HepG2 (cell line): Measurements from ENCODE around the gene SMYD5. TPM values are rescaled to one million over a fixed set of nuclear protein-coding genes. Genes with fewer than 3 reads are reported as not detected.

Experiments
- ATAC-seq: fragments of 200-7000 bp; cut with Tn5 transposase; 3 replicates; pipeline ENCODE4 v1.9.1; 2020; ENCODE audit warnings: mild to moderate bottlenecking, moderate library complexity
- BruUV-seq: library from RNA; stranded (reverse); fragments of 400-500 nt; replicated peaks from 2 replicates; lab custom pipeline; 2021; lab: Mats Ljungman, UMichigan
- CTCF ChIA-PET: fragments of 300-600 bp; formaldehyde crosslinking; extraction: SDS; loops from one replicate; lab custom pipeline; 2021; ENCODE audit warnings: low total read pairs, inconsistent platforms, low intra/inter-chr PET ratio; lab: Yijun Ruan, JAX
- POLR2A ChIA-PET: fragments of 350-600 bp; sonication (Branson Sonifier 250); formaldehyde crosslinking; loops from one replicate; lab custom pipeline; 2020; ENCODE audit warnings: antibody characterized with exemption, inconsistent platforms; lab: Yijun Ruan, JAX
- DNase-seq: peaks from one replicate; pipeline ENCODE4 v3.0.0-alpha.2; 2015; ENCODE audit warnings: low spot score
- FAIRE-seq: peaks from 3 replicates; lab custom pipeline; 2011; peaks lifted over from hg19 to GRCh38; lab: Jason Lieb, UNC
- H2AFZ ChIP-seq: one replicate; pipeline ENCODE4 v1.6.1; 2011; ENCODE audit warnings: low read length, inconsistent platforms
- H3K27ac ChIP-seq: fragments of 300-600 bp; 3 replicates; pipeline ENCODE4 v1.8.0; 2011; ENCODE audit warnings: mixed run types, mild to moderate bottlenecking, mixed read lengths, low read length, inconsistent platforms; ENCODE audit not compliant: insufficient read depth; ENCODE audit errors: extremely low read length
- H3K27me3 ChIP-seq, 2 experiments: fragments of 200-600 bp in 1 of 2; 2 replicates in 1 of 2; 3 replicates in 1 of 2; pipeline versions ENCODE4 v1.6.0 to v1.8.0; 2011; ENCODE audit warnings: low read length in 2 of 2, mild to moderate bottlenecking in 2 of 2, moderate library complexity in 2 of 2, inconsistent platforms in 1 of 2; ENCODE audit not compliant: insufficient read depth in 2 of 2, control insufficient read depth in 1 of 2
- H3K36me3 ChIP-seq, 2 experiments: fragments of 200-600 bp in 1 of 2; replicated peaks in 1 of 2; 2 replicates in 1 of 2; 3 replicates in 1 of 2; pipeline versions ENCODE4 v1.5.1 to v1.8.0; 2011; ENCODE audit warnings: low read length in 2 of 2, inconsistent platforms in 1 of 2; ENCODE audit not compliant: insufficient read depth in 2 of 2, control insufficient read depth in 1 of 2
- H3K4me1 ChIP-seq: 2 replicates; pipeline ENCODE4 v1.5.1; 2012; ENCODE audit warnings: low read length, inconsistent platforms; ENCODE audit not compliant: insufficient read depth
- H3K4me2 ChIP-seq: 2 replicates; pipeline ENCODE4 v1.6.0; 2011; ENCODE audit warnings: low read depth, low read length, inconsistent platforms
- H3K4me3 ChIP-seq, 3 experiments: fragments of 200-600 bp in 1 of 3; sonication (generic), shearing (Covaris generic) in 1 of 3; replicated peaks in 1 of 3; 2 replicates each; pipeline ENCODE4 v1.5.1; 2011 to 2016; ENCODE audit warnings: low read length in 3 of 3, inconsistent platforms in 2 of 3, low read depth in 2 of 3, mild to moderate bottlenecking in 2 of 3, control low read depth in 1 of 3, mixed read lengths in 1 of 3; ENCODE audit not compliant: insufficient read depth in 1 of 3
- H3K79me2 ChIP-seq: one replicate; pipeline ENCODE4 v1.6.1; 2011; ENCODE audit warnings: low read length, inconsistent platforms; ENCODE audit not compliant: insufficient read depth
- H3K9ac ChIP-seq: 2 replicates; pipeline ENCODE4 v1.6.0; 2011; ENCODE audit warnings: mild to moderate bottlenecking, low read depth, low read length, inconsistent platforms; ENCODE audit not compliant: insufficient read depth
- H3K9me3 ChIP-seq: 2 replicates; pipeline ENCODE4 v1.5.1; 2012; ENCODE audit warnings: mild to moderate bottlenecking, low read length
- H4K20me1 ChIP-seq: 2 replicates; pipeline ENCODE4 v1.6.0; 2011; ENCODE audit warnings: inconsistent platforms, mild to moderate bottlenecking, low read length, moderate library complexity; ENCODE audit not compliant: insufficient read depth
- FOXK2 ChIP-seq: fragments of 450-650 bp; IDR thresholded peaks from 2 replicates; pipeline ENCODE4 v1.6.1; 2016
- GTF3A ChIP-seq: sonication (generic); formaldehyde crosslinking; conservative IDR thresholded peaks from 2 replicates; pipeline ENCODE4 v1.4.0; 2020; ENCODE audit warnings: mild to moderate bottlenecking, missing genetic modification reagents
- IRF2 ChIP-seq: IDR thresholded peaks from 2 replicates; pipeline ENCODE4 v1.6.1; 2018; ENCODE audit warnings: missing genetic modification reagents, missing compliant biosample characterization
- KLF12 ChIP-seq: sonication (generic); formaldehyde crosslinking; IDR thresholded peaks from 2 replicates; pipeline ENCODE4 v1.4.0; 2020; ENCODE audit warnings: missing genetic modification reagents, borderline replicate concordance
- MED8 ChIP-seq: sonication (generic); formaldehyde crosslinking; IDR thresholded peaks from 2 replicates; pipeline ENCODE4 v1.8.1; 2023; ENCODE audit warnings: mild to moderate bottlenecking, missing genetic modification reagents; ENCODE audit not compliant: insufficient replicate concordance
- NCOA1 ChIP-seq: sonication (generic); formaldehyde crosslinking; IDR thresholded peaks from 2 replicates; pipeline ENCODE4 v1.9.0; 2021; ENCODE audit warnings: missing genetic modification reagents
- SP4 ChIP-seq: sonication (generic); formaldehyde crosslinking; IDR thresholded peaks from 2 replicates; pipeline ENCODE4 v1.8.1; 2023; ENCODE audit warnings: mild to moderate bottlenecking, missing genetic modification reagents
- TFAP4 ChIP-seq: sonication (generic); IDR thresholded peaks from 2 replicates; pipeline ENCODE4 v1.6.1; 2016; ENCODE audit warnings: low read depth, borderline replicate concordance
- TGIF2 ChIP-seq: IDR thresholded peaks from 2 replicates; pipeline ENCODE4 v1.6.1; 2016; ENCODE audit warnings: control low read depth, missing compliant biosample characterization
- ZNF205 ChIP-seq: IDR thresholded peaks from 2 replicates; pipeline ENCODE4 v1.6.1; 2018; ENCODE audit warnings: missing biosample characterization, missing genetic modification reagents
- ZNF367 ChIP-seq: sonication (generic); formaldehyde crosslinking; IDR thresholded peaks from 2 replicates; pipeline ENCODE4 v1.4.0; 2020; ENCODE audit warnings: missing genetic modification reagents, borderline replicate concordance
- ZNF446 ChIP-seq: sonication (generic); formaldehyde crosslinking; IDR thresholded peaks from 2 replicates; pipeline ENCODE4 v1.5.0; 2020; ENCODE audit warnings: mild to moderate bottlenecking, missing genetic modification reagents
- ZNF605 ChIP-seq: sonication (generic); formaldehyde crosslinking; IDR thresholded peaks from 2 replicates; pipeline ENCODE4 v1.8.0; 2022; ENCODE audit warnings: mild to moderate bottlenecking, missing genetic modification reagents
- ZNF772 ChIP-seq: sonication (generic); formaldehyde crosslinking; IDR thresholded peaks from 2 replicates; pipeline ENCODE4 v1.5.0; 2020; ENCODE audit warnings: mild to moderate bottlenecking, missing genetic modification reagents
- ZNF792 ChIP-seq: IDR thresholded peaks from 2 replicates; pipeline ENCODE4 v1.6.1; 2016
- ZNF841 ChIP-seq: sonication (generic); formaldehyde crosslinking; IDR thresholded peaks from 2 replicates; pipeline ENCODE4 v1.8.1; 2023; ENCODE audit warnings: missing genetic modification reagents, borderline replicate concordance
- ZSCAN12 ChIP-seq: sonication (generic); formaldehyde crosslinking; IDR thresholded peaks from 2 replicates; pipeline ENCODE4 v1.9.0; 2021; ENCODE audit warnings: mild to moderate bottlenecking, missing genetic modification reagents
- WGBS: methylation state at CpG from one replicate; pipeline ENCODE4 v1.1.6; 2017; ENCODE audit warnings: low lambda C conversion rate; 5-methylcytosine and 5-hydroxymethylcytosine counted together
- in situ Hi-C: cut with HindIII; loops from 2 replicates; pipeline ENCODE4 v1.10.0; 2017; ENCODE audit warnings: low pct_unique_long_range_greater_than_20kb; ENCODE audit not compliant: extremely low pct_ligation_motif_present
- intact Hi-C: fragments of 100-400 bp; cut with micrococcal nuclease; formaldehyde crosslinking; loops from one replicate; pipeline ENCODE4 v1.10.0; 2022; ENCODE audit not compliant: unreplicated experiment
- polyA plus RNA-seq, 8 experiments: library from polyadenylated mRNA; depleted of rRNA in 3 of 8; stranded (reverse) in 7 of 8; unstranded in 1 of 8; fragments of >200 nt; fragmentation: Illumina TruSeq in 4 of 8; extraction: Trizol in 4 of 8; gene quantifications; 2 replicates each; pipeline versions ENCODE4 v1.2.1 to v1.2.3, GENCODE V29; 2011 to 2016; ENCODE audit warnings: low read depth in 4 of 8, missing spikeins in 1 of 8, mixed read lengths in 1 of 8; ENCODE audit not compliant: insufficient read depth in 1 of 8
- total RNA-seq, 5 experiments: library from RNA; depleted of rRNA; stranded (reverse); fragments of >200 nt; fragmentation: Illumina TruSeq; extraction: Trizol; gene quantifications; 2 replicates each; pipeline ENCODE4 v1.2.3, GENCODE V29; 2016; ENCODE audit warnings: low read depth in 1 of 5

Gene SMYD5
- total and polyA plus RNA-seq, 2 of the 13 experiments (the other 11 are each of a cell fraction or from before 2014, with no cell fraction given) = 55.8 to 70.4 TPM

- TF ChIP-seq SP4 (CRISPR knock-in tag) (no peak; the same call in 1 of the 2 replicates), MED8 (CRISPR knock-in tag) (peak; percentile 83), FOXK2 (peak; percentile 21; the same call in 1 of the 2 replicates), ZNF841 (CRISPR knock-in tag) (peak; percentile 75; the same call in 1 of the 2 replicates), TGIF2 (CRISPR knock-in tag) (peak; percentile 89), TFAP4 (peak; percentile 68; the same call in 1 of the 2 replicates), ZSCAN12 (CRISPR knock-in tag) (peak; percentile 53; the same call in 1 of the 2 replicates), ZNF772 (CRISPR knock-in tag) (peak; percentile 60; the same call in 1 of the 2 replicates), IRF2 (CRISPR knock-in tag) (peak; percentile 79), ZNF367 (peak; percentile 59; the same call in 1 of the 2 replicates)
Measured at GRCh38 chr2:73233932-73234832, 20.1 kb downstream of the SMYD5 start, which contains the start of gene CCT7 (continued).

- H3K4me1 ChIP-seq = peaks cover 59% of the 10 kb centered on the region
- peaks cover 56% of the 10 kb centered on the region for H4K20me1 ChIP-seq
- peak overlapping the region; percentile 78 for H3K27ac ChIP-seq
- no peak overlapping the region for H2AFZ ChIP-seq
- ChIA-PET POLR2A (interaction anchor here (0.7 to 7.2 kb wide), 10 partner anchors 9 to 150 kb away, joined by 3 to 125 read pairs (median 11); partner anchors contain the start of genes ALMS1 and SMYD5), CTCF (no interaction called here)
- peaks cover 0 to 6% of the 10 kb centered on the region in 2 experiments; a peak in 1 of 5 replicates for H3K27me3 ChIP-seq
- ATAC-seq (no peak), DNase-seq (no peak), FAIRE-seq (no peak)
- H3K4me3 ChIP-seq = peak overlapping the region; percentile 84 to 97 (median 89)
- H3K36me3 ChIP-seq = peaks cover 13 to 25% of the 10 kb centered on the region in 2 experiments
- H3K9ac ChIP-seq = peak overlapping the region; percentile 95
- H3K9me3 ChIP-seq = no peaks in the 10 kb centered on the region
- in situ Hi-C loops = no loop called here
- H3K79me2 ChIP-seq = peaks cover 67% of the 10 kb centered on the region
- WGBS = 58% methylated on average over 11 of the region's 11 CpGs
- intact Hi-C loops = no loop called here
- H3K4me2 ChIP-seq = peak overlapping the region; percentile 99
- no TSS peak for BruUV-seq
- TF ChIP-seq NCOA1 (CRISPR knock-in tag) (no peak), ZNF605 (CRISPR knock-in tag) (0 out of 2 replicates have a peak, but pooled peaks have one; percentile 18), GTF3A (0 out of 2 replicates have a peak, but pooled peaks have one; percentile 8), ZNF205 (peak; percentile 100), KLF12 (CRISPR knock-in tag) (no peak), ZNF792 (no peak), ZNF446 (0 out of 2 replicates have a peak, but pooled peaks have one; percentile 34)
Measured at GRCh38 chr2:73235315-73236028, 21.4 kb downstream of the SMYD5 start.
